Erythroblast (primary cell): ENCODE measurements around the gene RPL21.

Experiments
- GATA1 ChIP-seq: IDR thresholded peaks from 2 replicates; pipeline ENCODE4 v1.6.1; 2011; ENCODE audit warnings: low read depth, mild to moderate bottlenecking, control low read depth, low read length, moderate library complexity
- POLR2A ChIP-seq: IDR thresholded peaks from 2 replicates; pipeline ENCODE4 v1.6.1; 2011; ENCODE audit warnings: mild to moderate bottlenecking, low read length

GRCh38 chr13:27304099-27304498 lies 52.7 kb downstream of the RPL21 start:
- TF ChIP-seq POLR2A (no peak), GATA1 (no peak)
